HG03196 (cell line): ENCODE results near the gene MRPL34.

Source experiments
- ATAC-seq: cut with Tn5 transposase; IDR thresholded peaks from one replicate; pipeline ENCODE4 v1.9.1; 2021; ENCODE audit not compliant: unreplicated experiment

MRPL34 gene

DNA sequence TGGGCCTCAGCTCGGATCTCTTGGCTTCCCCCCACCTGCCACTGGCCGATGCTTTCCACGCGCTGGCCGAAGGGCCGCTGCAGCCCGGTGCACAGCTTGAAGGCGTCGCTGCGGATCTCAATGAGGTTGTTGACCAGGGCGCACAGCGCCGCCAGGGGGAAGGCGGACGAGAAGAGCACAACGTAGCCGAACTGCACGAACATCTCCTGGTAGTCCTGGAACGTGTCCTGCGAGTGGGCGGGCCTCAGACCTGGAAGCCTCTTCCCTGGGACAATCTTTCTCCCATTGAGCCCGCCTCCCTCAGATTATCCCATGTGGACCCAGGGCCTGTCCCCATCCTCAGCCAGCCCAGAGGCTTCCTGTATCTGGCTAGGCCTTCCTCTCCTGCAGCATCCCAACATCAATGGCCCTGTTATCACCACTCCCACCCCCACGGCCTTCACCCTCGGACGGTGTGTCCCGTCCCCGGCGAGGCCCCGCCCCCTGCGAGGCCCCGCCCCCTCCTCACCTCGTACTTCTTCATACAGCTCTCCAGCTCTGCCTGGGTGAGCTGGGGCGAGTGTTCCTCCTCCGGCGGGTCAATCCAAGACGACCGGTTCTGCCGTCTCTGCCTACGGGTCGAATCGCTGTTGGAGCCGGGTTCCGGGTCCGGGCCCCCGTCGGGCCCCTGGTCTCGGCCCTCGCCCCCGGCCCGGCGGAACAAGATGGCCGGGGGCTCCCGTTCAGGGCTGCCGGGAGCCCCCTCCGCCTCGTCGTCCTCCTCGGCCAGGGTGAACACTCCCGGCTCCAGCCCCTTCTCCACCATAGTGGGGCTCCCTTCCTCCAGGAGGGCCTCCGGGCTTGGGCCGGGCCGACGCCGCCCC is 22.2 kb downstream of the MRPL34 start:
- no peak for ATAC-seq

DNA sequence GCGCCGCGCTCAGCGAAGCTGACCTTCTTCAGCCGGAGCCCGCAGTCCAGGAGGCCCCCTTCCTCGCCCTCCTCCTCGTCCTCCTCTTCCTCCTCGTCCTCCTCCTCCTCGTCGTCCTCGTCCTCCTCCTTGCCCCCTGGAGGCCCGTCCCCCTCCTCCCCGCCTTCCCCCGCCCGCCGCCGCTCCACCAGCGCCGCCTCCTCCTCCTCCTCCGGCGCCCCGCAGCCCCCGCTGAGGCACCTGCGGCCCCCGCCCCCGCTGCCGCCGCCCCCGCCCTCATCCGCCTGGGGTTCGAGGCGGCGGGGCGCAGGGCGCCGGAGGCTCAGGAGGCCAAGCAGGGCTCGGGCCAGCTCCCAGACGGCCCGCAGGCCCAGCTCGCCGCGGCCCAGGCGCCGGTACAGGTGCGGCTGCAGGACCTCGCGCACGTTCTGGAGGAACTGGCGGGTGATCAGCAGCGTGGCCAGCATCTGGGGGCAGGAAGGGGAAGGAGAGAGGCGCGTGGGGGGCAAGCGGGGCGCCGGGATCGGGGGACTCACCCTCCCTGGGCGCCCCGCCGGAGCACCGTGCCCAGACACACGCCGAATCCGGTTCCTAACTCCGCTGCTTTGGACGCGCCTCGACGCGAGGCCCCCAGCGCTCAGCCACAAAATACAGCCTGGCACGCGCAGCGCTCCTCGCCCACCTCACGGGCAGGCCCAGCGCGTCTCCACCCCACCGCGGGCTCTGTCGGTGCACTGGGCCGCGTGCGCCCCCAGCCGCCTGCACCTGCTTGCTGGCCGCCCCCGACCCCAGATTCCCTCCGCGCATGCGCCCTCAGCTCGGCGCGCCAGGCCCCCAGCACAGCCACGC is 23.1 kb downstream of the MRPL34 start:
- no peak for ATAC-seq

DNA sequence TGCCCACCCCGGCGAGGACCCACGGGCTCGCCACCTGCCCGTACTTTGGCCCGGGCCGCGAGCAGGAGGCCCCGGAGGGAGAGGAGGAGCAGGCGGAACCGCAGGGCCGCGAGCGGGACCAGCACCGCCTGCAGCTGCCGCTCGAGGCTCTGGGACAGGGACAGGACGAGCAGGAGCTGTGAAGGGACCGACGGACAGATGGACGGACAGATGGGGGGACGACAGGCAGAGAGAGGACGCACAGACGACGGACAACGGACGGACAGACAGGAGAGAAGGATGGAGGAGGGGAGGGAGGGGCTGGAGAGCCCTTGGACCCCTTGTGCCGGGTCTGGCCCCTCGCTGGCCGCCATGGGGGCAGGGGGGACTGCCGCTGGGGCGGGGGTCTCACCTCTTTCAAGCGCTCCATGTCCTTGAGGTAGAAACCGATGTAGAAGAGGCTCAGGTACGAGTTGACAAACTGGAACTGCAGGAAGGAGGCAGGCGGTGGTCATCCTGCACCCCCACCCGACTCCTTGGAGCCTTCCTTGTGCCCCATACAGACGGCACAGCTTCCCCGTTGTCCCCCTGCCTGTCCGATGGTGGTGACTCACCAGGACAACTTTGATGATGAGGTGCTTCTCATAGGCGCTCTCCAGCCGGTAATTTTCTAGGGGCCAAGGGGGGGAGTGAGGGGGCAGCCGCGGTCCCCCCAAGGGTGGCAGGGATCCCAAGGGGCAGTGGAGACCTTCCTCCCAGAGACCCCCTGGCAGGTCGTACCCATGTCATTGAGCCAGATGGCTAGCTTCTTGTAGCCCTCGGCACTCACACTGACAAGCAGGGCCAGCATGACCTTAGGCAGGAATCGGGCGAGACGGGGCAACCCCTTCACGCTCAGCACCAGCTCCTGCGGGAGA is 23.9 kb downstream of the MRPL34 start:
- ATAC-seq: no peak

DNA sequence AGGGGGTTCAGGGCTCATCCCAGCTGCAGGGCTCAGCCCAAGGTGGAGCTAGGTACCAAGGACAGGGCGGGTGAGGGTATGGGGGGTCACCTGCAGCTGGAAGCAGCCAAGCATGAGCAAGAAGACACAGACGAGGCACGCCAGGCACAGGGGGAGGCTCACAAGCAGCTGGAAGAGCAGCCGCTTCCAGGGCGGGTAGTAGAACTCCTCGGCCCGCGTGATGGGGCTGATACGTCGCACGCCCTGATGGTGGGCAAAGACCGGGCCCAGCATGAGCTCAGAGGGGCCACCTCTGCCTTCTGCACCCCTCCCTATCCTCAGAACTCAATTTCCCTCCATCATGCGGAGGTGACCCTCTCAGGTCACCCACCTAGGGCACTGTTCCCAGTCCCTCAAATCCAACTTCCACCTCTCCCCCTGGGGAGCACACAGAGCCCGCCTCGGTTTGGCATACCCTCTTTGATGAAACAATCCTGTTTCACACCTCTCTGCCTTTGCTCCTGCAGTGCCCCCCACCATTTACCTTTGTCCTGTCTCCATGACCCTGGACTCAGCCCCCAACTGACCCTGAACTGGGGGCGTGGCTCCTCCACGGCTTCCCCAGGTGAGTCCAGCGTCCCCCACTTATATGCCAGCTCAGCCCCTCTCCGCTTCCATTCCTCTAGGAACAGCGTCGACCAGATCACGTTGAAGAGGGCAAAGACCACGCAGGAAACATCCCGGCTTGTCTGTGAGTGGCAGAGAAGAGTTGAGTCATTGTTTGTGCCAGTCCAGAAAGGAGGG is 24.8 kb downstream of the MRPL34 start:
- no peak for ATAC-seq

DNA sequence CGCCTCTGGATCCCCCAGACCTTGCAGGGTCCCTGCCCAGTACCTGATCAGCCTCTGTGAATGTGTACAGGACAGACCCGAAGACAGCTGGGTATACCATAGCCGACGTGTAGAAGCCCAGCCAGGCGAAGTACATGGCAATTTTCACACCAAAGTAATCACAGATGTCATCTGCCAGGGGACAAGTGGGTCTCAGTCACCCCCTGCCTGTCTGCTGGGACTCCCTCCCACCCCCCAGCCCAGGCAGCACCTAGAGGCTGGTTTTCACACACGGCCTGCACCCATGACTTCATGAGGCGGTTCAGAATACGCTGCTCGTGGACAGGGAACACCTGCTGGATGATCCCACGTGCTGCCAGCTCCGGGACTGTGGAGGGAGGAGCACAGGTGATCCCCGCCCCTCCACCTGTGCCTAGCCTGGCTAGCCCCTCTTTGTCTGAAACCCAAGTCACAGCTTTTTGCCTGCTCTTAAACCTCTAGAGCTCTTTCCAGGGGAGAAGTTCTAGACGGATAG is 25.4 kb downstream of the MRPL34 start:
- ATAC-seq: no peak

DNA sequence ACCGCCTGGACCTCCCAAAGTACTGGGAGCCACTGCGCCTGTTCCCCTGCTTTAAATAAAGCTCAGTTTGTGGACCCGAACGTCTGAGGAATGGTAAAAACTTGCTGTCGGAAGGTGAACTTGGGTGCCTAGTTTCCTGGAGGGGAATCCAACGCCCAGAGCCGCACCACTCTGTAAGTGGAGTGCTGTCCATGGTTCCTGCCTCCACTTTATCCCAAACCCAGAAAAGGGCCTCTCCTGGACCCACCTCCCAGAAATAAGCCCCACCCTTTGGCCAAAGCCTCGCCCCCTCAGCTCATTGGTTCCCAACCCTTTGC is 26.6 kb downstream of the MRPL34 start:
- ATAC-seq: no peak

DNA sequence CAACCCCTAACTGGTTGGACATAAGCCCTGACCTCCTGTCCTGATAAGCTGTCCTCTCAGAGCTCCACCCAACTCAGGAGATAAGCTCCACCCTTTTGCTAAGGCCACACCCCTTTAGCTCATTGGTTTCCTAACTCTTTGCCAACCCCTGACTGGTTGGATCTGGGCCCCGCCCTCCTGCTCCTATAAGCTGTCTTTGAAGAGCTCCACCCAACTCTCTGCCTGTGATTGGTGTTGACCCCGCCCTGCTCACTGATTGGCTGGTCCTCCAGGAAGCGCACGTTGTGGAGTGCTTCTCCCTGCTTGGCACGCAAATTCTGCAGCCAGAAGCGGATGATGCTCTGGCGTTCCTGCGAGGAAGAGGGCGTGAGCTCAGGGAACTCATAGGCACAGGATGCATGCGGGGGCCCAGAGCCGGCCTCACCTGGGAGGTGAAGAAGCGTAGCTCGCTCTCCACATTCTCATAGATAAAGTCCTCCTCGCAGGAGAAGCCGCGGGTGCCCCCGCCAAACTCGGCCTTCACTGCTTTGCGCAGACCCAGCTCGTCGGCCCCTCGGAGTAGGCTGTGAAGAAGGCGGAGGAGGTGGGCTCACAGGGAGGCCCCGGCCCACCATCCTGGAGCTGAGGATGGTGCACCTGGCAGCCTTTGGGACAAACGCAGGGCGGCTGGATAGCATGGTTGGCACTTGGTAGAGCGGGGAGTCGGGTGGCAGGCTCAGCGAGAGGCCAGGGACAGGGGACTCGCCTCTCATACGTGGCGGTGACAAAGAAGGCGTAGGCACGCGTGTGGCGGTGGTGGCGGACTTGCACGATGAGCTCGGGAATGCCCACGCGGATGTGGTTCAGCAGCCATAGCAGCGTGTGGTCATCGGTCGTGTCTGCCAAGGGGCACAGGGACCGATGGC is 27.3 kb downstream of the MRPL34 start:
- no peak for ATAC-seq

DNA sequence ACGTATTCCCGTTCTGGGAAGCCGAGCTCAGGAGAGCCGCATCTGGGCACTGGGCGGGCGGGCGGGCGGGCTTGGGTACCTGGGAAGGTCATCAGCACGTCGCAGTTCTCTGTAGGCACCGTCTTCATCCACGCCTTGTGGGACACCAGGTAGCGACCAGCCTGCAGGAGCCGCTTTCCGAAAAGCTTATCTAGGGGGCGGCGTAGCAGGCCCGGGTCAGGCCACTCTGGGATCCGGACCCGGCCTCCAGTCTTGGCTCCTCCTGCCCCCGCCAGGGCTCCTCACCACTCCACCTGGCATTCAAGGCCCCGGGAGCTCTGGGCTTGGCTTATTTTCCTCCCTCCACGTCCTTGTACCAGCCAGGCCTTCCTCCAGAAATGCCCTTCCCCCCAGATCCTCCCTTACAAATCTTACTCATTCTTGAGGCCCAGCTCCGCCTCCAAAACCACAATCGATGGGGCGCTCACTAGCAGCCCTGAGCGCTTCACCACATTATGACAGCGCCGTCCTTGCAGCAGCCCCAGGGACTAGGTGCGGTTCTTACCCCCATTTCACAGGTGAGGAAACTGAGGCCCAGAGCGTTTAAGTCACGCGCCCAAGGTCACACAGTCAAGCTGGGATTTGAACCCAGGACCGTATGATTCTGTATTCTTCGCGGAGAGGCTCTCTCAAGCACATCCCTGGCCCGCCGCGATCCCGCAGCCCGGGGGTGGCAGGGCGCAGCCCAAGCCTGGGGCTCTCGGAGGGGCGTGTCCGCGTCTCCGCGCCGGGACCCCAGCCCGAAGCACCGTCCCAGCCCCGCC is 28.1 kb downstream of the MRPL34 start:
- ATAC-seq: no peak

DNA sequence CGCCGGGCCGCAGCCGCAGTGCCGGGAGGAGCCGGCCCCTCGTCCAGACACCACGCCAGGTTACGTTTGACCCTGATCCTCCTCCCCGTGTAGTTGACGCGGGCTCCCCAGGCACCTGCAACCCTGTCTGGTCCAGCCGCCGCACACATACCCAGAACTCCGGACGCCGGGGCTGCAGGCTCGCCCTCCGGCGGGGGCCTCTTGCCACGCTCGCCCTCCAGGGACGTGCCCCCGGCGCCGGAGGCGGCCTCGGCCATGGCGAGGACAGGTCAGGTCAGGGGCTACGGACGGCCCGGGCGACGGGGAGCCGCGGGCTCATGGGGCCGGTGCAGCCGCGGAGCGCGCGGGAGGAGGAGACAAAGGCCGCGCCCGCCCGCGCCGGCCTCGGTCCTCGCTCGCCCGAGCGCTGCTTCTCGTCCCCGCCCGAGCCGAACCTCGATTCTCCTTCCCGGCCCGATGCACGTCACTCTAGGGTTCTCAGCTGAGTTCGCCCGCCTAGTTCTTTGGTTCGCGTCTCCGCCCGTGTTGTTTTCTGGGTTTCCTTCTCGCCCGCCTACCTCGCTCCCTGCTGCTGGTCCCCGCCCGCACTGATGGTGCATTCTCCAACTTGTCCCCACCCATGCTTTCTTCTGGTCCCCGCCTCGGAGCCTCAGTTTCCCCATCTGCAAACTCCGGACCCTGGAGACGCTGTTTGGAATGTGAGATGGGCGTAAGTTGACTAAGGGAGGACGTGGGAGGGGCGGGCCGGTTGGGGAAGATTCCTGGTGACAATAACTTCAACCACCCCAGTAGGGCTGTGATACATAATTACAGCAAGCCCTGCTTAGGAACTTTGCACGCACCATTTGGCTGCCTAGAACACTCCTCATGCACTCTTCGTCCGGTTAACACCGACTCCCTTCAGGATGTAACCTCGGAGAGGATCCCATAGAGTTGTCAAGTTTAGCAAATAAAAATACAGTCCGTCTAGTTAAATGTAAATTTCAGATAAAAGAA is 29.0 kb downstream of the MRPL34 start, which contains the start of gene ANO8:
TSS of gene ANO8 (minus strand) at position 442 of the 996 bp plus-strand sequence. CDS start at position 257, 185 bp downstream.
- no peak for ATAC-seq

DNA sequence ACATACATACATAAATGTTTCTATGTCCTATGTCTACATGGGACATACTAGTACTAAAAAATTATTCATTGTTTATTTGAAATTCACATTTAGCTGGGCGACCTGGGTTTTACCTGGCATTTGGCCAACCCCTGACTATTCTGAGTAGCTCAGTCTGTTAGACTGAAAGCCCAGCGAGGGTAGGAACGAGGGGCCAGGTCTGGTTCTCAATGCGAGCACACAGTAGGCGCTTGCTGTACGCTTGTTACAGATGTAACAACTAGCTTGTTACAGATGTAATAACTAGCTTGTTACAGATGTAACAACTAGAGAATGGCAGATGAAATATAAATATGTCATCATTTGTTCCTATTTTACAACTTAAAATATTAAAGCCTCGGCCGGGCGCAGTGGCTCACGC is 29.9 kb downstream of the MRPL34 start:
- ATAC-seq: no peak

DNA sequence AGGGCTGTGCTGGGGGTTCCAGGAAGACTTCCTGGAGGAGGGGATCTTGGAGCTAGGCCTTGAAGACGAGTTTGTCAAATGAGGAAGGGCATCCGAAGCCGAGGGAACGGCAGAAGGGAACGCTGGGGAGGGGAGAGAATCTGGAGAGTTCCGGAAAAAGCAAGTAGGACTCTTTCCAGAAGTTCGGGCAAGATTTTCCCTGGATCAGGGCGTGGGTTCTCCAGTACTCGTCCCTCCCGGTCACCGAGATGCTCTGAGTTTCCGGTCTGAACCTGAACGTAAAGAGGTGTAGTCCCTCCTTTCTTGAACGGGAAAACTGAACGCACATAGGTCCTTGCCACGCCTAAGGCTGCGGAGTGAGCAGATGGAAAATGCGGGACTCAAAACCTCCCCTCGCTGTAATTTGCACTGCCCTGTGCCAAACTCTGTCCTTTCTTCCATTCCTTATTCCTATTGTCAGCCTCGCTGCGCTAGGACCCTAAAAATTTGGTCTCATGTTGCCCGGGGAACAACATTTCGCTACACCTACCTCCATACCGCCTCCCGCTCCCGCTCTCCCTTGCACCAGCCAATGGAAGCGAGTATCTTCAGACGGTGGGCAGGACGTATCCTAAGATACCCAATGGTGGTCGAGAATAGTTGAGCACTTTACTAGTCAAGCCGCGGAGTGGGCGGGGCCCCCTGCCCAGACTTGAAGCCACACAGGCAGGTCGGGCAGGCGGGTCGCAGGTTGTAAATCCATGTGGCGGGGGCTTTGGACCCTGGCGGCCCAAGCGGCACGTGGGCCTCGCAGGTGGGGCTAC is 31.4 kb downstream of the MRPL34 start, which contains the start of gene GTPBP3:
TSS of gene GTPBP3 (plus strand) at position 682 of the 803 bp plus-strand sequence. CDS start at position 741, 59 bp downstream.
- peak; percentile 75 for ATAC-seq

DNA sequence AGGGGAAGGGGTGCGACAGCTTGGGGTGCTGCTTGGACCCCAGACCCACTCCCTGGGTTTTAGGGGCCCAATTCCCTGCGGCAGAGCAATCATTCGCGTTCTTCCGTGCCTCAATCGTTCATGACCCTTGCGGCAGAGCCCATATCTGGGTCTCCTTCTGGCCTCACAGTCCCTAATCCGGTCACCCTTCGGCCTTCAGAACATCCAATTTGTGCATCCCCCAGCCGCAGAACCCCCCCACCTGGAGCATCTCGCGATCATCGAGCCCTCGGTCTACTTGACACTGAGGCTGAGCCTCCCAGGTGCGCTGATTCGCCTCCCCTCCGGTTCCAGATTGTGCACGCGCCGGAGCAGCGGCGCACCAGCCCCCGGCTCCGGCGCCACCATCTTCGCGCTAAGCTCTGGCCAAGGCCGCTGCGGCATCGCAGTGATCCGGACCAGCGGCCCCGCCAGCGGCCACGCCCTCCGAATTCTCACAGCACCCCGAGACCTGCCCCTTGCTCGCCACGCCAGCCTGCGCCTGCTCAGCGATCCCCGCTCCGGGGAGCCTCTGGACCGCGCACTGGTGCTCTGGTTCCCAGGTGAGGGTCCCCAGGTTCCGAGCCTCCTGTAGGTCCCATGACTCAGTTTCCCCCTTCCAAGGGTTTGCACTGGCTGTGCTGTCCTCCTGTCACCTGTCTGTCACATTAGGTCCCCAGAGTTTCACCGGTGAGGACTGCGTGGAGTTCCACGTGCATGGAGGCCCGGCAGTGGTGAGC is 32.2 kb downstream of the MRPL34 start:
- ATAC-seq: no peak

DNA sequence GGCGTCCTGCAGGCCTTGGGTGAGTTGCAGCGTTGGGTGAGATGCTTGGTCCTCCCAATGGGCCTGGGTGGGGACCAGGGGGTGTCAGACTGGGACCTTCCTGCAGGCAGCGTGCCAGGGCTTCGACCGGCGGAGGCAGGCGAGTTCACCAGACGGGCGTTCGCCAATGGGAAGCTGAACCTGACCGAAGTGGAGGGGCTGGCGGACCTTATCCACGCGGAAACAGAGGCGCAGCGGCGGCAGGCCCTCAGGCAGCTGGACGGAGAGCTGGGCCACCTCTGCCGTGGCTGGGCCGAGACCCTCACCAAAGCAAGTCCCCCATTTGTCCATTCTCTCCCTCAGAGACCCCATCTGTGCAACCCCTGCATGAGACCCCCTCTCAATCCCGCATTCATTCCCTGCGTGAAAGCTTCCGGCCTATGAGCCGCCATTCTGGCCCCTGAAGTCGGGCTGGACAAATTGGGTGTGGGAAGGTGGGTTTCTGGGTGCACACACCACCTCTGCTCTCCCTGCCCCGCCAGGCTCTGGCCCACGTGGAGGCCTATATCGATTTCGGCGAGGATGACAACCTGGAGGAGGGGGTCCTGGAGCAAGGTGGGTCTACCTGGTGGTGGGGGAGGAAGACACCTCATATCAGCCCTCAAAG is 32.9 kb downstream of the MRPL34 start:
- ATAC-seq: no peak

DNA sequence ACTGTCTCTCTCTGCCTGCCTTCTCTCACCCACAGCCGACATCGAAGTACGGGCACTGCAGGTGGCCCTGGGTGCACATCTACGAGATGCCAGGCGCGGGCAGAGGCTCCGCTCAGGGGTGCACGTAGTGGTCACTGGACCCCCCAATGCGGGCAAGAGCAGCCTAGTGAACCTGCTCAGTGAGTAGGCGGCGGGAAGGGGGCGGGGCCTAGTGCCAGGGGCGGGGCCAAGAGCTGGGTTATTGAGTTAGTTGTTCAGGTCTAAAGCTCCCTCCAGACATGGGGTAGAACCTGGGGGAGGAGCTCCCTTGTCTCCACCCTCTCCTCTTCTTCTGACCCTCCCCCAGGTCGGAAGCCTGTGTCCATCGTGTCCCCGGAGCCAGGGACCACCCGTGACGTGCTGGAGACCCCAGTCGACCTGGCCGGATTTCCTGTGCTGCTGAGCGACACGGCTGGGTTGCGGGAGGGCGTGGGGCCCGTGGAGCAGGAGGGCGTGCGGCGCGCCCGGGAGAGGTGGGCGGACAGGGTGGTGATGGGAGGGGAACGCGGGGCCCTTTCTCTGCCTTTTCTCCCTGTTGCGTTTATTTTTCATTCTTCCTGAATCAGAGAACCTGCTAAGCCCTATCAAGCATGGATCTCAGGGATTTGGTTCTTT is 33.5 kb downstream of the MRPL34 start:
- no peak for ATAC-seq
